HEK293 (cell line): ENCODE measurements around the gene CREM.
A peak's percentile ranks its signal among the peaks of the same experiment; 100 is the strongest.

ENCODE experiments used
- CTCF ChIA-PET: fragments of 350-600 bp; formaldehyde crosslinking; extraction: SDS; loops from one replicate; lab custom pipeline; 2021; ENCODE audit warnings: antibody characterized with exemption; lab: Yijun Ruan, JAX
- POLR2A ChIA-PET: fragments of 300-600 bp; formaldehyde crosslinking; extraction: SDS; loops from one replicate; lab custom pipeline; 2020; ENCODE audit warnings: antibody characterized with exemption, inconsistent platforms; lab: Yijun Ruan, JAX
- H3K27ac ChIP-seq: fragments of 200-500 bp; sonication (Bioruptor generic); 2 replicates; pipeline ENCODE4 v1.5.1; 2014; ENCODE audit warnings: low read depth, low read length, control low read depth, inconsistent platforms; ENCODE audit errors: extremely low read depth
- H3K36me3 ChIP-seq, 2 experiments: fragments of 200-500 bp in 1 of 2; sonication (Bioruptor generic) in 1 of 2; 1 replicate in 1 of 2; 2 replicates in 1 of 2; pipeline ENCODE4 v1.5.1; 2014 to 2017; ENCODE audit warnings: inconsistent platforms in 2 of 2, low read length in 2 of 2; ENCODE audit not compliant: control insufficient read depth in 2 of 2, insufficient read depth in 1 of 2
- H3K4me1 ChIP-seq: fragments of 200-500 bp; sonication (Bioruptor generic); 2 replicates; pipeline ENCODE4 v1.5.1; 2014; ENCODE audit warnings: mild to moderate bottlenecking, low read length, inconsistent platforms; ENCODE audit not compliant: control insufficient read depth, insufficient read depth
- H3K4me3 ChIP-seq: 2 replicates; pipeline ENCODE4 v1.5.1; 2011; ENCODE audit warnings: low read depth, mild to moderate bottlenecking, control low read depth, low read length, moderate library complexity
- H3K9me3 ChIP-seq: fragments of 200-500 bp; sonication (Bioruptor generic); 2 replicates; pipeline ENCODE4 v1.5.1; 2014; ENCODE audit warnings: low read depth, low read length, inconsistent platforms; ENCODE audit not compliant: control insufficient read depth, insufficient read depth
- GLIS2 ChIP-seq: fragments of 450-650 bp; formaldehyde crosslinking; IDR thresholded peaks from 2 replicates; pipeline ENCODE4 v1.5.1; 2016; ENCODE audit warnings: missing biosample characterization, missing genetic modification characterization
- MEIS1 ChIP-seq: sonication (generic); formaldehyde crosslinking; IDR thresholded peaks from 2 replicates; pipeline ENCODE4 v1.8.1; 2022; ENCODE audit warnings: missing genetic modification reagents, mild to moderate bottlenecking, borderline replicate concordance
- ZBTB17 ChIP-seq: fragments of 450-650 bp; formaldehyde crosslinking; IDR thresholded peaks from 2 replicates; pipeline ENCODE4 v1.5.1; 2016; ENCODE audit warnings: missing biosample characterization, missing genetic modification characterization
- ZBTB20 ChIP-seq: fragments of 450-650 bp; formaldehyde crosslinking; IDR thresholded peaks from 2 replicates; pipeline ENCODE4 v1.5.1; 2016; ENCODE audit warnings: missing biosample characterization, missing genetic modification characterization
- ZNF140 ChIP-seq: fragments of 450-650 bp; formaldehyde crosslinking; IDR thresholded peaks from 2 replicates; pipeline ENCODE4 v1.5.1; 2016; ENCODE audit warnings: missing biosample characterization, missing genetic modification characterization
- ZNF184 ChIP-seq: fragments of 450-650 bp; IDR thresholded peaks from 2 replicates; pipeline ENCODE4 v1.5.1; 2018; ENCODE audit warnings: missing biosample characterization, mild to moderate bottlenecking, missing genetic modification characterization
- ZNF266 ChIP-seq: fragments of 450-650 bp; formaldehyde crosslinking; IDR thresholded peaks from 2 replicates; pipeline ENCODE4 v1.5.1; 2016; ENCODE audit warnings: missing biosample characterization, missing genetic modification characterization, low read depth
- ZNF350 ChIP-seq: fragments of 450-650 bp; formaldehyde crosslinking; IDR thresholded peaks from 2 replicates; pipeline ENCODE4 v1.5.0; 2017; ENCODE audit warnings: missing biosample characterization, mild to moderate bottlenecking, missing genetic modification characterization
- ZNF426 ChIP-seq: fragments of 450-650 bp; formaldehyde crosslinking; IDR thresholded peaks from 2 replicates; pipeline ENCODE4 v1.5.1; 2017; ENCODE audit warnings: missing biosample characterization, missing genetic modification characterization, mild to moderate bottlenecking, inconsistent platforms, moderate library complexity
- ZNF433 ChIP-seq: fragments of 450-650 bp; formaldehyde crosslinking; IDR thresholded peaks from 2 replicates; pipeline ENCODE4 v1.5.1; 2016; ENCODE audit warnings: missing biosample characterization, missing genetic modification characterization, low read depth
- ZNF548 ChIP-seq: fragments of 450-650 bp; formaldehyde crosslinking; IDR thresholded peaks from 2 replicates; pipeline ENCODE4 v1.5.1; 2016; ENCODE audit warnings: missing biosample characterization, missing genetic modification characterization
- ZNF624 ChIP-seq: fragments of 450-650 bp; formaldehyde crosslinking; IDR thresholded peaks from 2 replicates; pipeline ENCODE4 v1.5.1; 2017; ENCODE audit warnings: missing biosample characterization, missing genetic modification characterization
- ZNF660 ChIP-seq: fragments of 450-650 bp; IDR thresholded peaks from 2 replicates; pipeline ENCODE4 v1.5.1; 2018; ENCODE audit warnings: missing biosample characterization, mild to moderate bottlenecking, missing genetic modification characterization
- ZNF785 ChIP-seq: fragments of 450-650 bp; formaldehyde crosslinking; IDR thresholded peaks from 2 replicates; pipeline ENCODE4 v1.5.1; 2016; ENCODE audit warnings: missing biosample characterization, missing genetic modification characterization
- ZSCAN16 ChIP-seq: fragments of 450-650 bp; formaldehyde crosslinking; IDR thresholded peaks from 2 replicates; pipeline ENCODE4 v1.5.1; 2016; ENCODE audit warnings: missing biosample characterization, missing genetic modification characterization
- ZSCAN23 ChIP-seq: fragments of 450-650 bp; formaldehyde crosslinking; IDR thresholded peaks from 2 replicates; pipeline ENCODE4 v1.5.1; 2016; ENCODE audit warnings: missing biosample characterization, missing genetic modification characterization
- TF ChIP-seq, protein P1 (sequence below): fragments of 450-650 bp; formaldehyde crosslinking; IDR thresholded peaks from 2 replicates; pipeline ENCODE4 v1.5.1; 2016; ENCODE audit warnings: missing biosample characterization, missing genetic modification characterization
- TF ChIP-seq, protein P2 (sequence below): fragments of 450-650 bp; formaldehyde crosslinking; IDR thresholded peaks from 2 replicates; pipeline ENCODE4 v1.5.1; 2016; ENCODE audit warnings: missing biosample characterization, missing genetic modification characterization
- TF ChIP-seq, protein P3 (sequence below): fragments of 450-650 bp; formaldehyde crosslinking; IDR thresholded peaks from 2 replicates; pipeline ENCODE4 v1.5.1; 2016; ENCODE audit warnings: missing biosample characterization, missing genetic modification characterization
- TF ChIP-seq, protein P4 (sequence below): fragments of 450-650 bp; formaldehyde crosslinking; IDR thresholded peaks from 2 replicates; pipeline ENCODE4 v1.5.1; 2016; ENCODE audit warnings: missing biosample characterization, missing genetic modification characterization
- TF ChIP-seq, protein P5 (sequence below): fragments of 450-650 bp; formaldehyde crosslinking; IDR thresholded peaks from 2 replicates; pipeline ENCODE4 v1.5.0; 2017; ENCODE audit warnings: missing biosample characterization, missing genetic modification characterization, borderline replicate concordance
- TF ChIP-seq, protein P6 (sequence below): fragments of 450-650 bp; formaldehyde crosslinking; IDR thresholded peaks from 2 replicates; pipeline ENCODE4 v1.5.1; 2016; ENCODE audit warnings: missing biosample characterization, missing genetic modification characterization
- TF ChIP-seq, protein P7 (sequence below): fragments of 450-650 bp; formaldehyde crosslinking; IDR thresholded peaks from 2 replicates; pipeline ENCODE4 v1.5.1; 2016; ENCODE audit warnings: missing biosample characterization, missing genetic modification characterization
- TF ChIP-seq, protein P8 (sequence below): fragments of 450-650 bp; formaldehyde crosslinking; IDR thresholded peaks from 2 replicates; pipeline ENCODE4 v1.5.1; 2016; ENCODE audit warnings: missing biosample characterization, missing genetic modification characterization

CREM gene

DNA sequence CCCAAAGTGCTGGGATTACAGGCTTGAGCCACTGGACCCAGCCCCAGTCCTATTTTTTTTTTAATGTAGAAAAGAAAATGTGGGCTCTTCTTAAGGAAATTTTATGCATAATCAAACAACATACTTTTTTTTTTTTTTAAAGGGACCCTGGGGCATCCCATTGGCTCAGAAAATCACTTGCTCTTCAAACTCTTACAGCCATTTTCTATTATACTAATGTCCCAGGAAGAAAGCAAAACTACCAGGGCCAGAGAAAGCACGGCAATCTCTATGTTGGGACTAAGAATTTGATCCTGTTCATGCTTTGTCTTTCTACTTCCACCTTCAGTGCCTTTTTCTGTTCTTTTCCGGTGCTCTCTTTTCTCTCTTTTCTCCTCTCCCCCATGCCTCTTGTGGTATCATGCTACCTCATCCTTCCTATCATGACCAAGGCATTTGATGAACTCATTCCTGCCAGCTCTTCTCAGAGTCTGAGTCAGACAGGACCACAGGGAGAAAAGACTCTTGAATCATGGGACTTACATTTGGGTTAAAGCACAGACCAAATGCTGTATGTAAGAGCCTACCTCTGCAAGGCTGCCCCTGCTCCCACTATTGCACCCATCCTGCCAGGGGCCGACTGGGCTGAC is 133.2 kb downstream of the CREM start (continued):
- TF ChIP-seq, protein P1, sequence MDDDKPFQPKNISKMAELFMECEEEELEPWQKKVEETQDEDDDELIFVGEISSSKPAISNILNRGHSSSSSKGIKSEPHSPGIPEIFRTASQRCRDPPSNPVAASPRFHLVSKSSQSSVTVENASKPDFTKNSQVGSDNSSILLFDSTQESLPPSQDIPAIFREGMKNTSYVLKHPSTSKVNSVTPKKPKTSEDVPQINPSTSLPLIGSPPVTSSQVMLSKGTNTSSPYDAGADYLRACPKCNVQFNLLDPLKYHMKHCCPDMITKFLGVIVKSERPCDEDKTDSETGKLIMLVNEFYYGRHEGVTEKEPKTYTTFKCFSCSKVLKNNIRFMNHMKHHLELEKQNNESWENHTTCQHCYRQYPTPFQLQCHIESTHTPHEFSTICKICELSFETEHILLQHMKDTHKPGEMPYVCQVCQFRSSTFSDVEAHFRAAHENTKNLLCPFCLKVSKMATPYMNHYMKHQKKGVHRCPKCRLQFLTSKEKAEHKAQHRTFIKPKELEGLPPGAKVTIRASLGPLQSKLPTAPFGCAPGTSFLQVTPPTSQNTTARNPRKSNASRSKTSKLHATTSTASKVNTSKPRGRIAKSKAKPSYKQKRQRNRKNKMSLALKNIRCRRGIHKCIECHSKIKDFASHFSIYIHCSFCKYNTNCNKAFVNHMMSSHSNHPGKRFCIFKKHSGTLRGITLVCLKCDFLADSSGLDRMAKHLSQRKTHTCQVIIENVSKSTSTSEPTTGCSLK: no peak
- TF ChIP-seq ZSCAN23 (tag by site-specific recombination) (no peak), ZNF660 (tag by site-specific recombination) (peak; percentile 51; the same call in 1 of the 2 replicates), ZNF184 (tag by site-specific recombination) (peak; percentile 61; the same call in 1 of the 2 replicates), ZNF433 (tag by site-specific recombination) (no peak), ZBTB17 (tag by site-specific recombination) (peak; percentile 34; the same call in 1 of the 2 replicates), ZBTB20 (tag by site-specific recombination) (no peak), ZSCAN16 (tag by site-specific recombination) (no peak), ZNF624 (no peak)
- TF ChIP-seq, protein P2, sequence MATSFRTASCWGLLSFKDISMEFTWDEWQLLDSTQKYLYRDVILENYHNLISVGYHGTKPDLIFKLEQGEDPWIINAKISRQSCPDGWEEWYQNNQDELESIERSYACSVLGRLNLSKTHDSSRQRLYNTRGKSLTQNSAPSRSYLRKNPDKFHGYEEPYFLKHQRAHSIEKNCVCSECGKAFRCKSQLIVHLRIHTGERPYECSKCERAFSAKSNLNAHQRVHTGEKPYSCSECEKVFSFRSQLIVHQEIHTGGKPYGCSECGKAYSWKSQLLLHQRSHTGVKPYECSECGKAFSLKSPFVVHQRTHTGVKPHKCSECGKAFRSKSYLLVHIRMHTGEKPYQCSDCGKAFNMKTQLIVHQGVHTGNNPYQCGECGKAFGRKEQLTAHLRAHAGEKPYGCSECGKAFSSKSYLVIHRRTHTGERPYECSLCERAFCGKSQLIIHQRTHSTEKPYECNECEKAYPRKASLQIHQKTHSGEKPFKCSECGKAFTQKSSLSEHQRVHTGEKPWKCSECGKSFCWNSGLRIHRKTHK (tag by site-specific recombination): no peak
- TF ChIP-seq, protein P3, sequence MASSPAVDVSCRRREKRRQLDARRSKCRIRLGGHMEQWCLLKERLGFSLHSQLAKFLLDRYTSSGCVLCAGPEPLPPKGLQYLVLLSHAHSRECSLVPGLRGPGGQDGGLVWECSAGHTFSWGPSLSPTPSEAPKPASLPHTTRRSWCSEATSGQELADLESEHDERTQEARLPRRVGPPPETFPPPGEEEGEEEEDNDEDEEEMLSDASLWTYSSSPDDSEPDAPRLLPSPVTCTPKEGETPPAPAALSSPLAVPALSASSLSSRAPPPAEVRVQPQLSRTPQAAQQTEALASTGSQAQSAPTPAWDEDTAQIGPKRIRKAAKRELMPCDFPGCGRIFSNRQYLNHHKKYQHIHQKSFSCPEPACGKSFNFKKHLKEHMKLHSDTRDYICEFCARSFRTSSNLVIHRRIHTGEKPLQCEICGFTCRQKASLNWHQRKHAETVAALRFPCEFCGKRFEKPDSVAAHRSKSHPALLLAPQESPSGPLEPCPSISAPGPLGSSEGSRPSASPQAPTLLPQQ: no peak

DNA sequence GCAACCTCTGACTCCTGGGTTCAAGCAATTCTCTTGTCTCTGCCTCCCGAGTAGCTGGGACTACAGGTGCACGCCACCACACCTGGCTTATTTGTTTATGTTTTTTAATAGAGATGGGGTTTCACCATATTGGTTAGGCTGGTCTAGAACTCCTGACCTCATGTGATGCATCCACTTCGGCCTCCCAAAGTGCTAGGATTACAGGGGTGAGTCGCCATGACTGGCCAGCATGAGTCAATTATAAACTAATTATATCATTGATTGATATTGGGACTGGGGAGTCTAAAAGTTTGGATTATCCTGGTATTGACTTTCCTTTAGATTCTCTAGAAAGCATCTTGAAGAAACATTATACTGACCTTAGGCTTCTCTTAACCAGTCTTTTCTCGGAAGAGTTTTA is 135.8 kb downstream of the CREM start:
- H3K9me3 ChIP-seq: no peaks in the 10 kb centered on the region
- ChIA-PET POLR2A (no interaction called here), CTCF (no interaction called here)
- no peaks in the 10 kb centered on the region for H3K4me1 ChIP-seq
- no peak overlapping the region for H3K4me3 ChIP-seq
- H3K36me3 ChIP-seq: no peaks in the 10 kb centered on the region
- no peak overlapping the region for H3K27ac ChIP-seq
- TF ChIP-seq ZNF140 (tag by site-specific recombination) (no peak), ZNF266 (no peak), ZNF785 (no peak), ZNF548 (no peak), GLIS2 (no peak), ZNF426 (tag by site-specific recombination) (no peak), ZNF350 (no peak), MEIS1 (CRISPR knock-in tag) (no peak)
- TF ChIP-seq, protein P4, sequence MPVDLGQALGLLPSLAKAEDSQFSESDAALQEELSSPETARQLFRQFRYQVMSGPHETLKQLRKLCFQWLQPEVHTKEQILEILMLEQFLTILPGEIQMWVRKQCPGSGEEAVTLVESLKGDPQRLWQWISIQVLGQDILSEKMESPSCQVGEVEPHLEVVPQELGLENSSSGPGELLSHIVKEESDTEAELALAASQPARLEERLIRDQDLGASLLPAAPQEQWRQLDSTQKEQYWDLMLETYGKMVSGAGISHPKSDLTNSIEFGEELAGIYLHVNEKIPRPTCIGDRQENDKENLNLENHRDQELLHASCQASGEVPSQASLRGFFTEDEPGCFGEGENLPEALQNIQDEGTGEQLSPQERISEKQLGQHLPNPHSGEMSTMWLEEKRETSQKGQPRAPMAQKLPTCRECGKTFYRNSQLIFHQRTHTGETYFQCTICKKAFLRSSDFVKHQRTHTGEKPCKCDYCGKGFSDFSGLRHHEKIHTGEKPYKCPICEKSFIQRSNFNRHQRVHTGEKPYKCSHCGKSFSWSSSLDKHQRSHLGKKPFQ: no peak
- TF ChIP-seq, protein P5, sequence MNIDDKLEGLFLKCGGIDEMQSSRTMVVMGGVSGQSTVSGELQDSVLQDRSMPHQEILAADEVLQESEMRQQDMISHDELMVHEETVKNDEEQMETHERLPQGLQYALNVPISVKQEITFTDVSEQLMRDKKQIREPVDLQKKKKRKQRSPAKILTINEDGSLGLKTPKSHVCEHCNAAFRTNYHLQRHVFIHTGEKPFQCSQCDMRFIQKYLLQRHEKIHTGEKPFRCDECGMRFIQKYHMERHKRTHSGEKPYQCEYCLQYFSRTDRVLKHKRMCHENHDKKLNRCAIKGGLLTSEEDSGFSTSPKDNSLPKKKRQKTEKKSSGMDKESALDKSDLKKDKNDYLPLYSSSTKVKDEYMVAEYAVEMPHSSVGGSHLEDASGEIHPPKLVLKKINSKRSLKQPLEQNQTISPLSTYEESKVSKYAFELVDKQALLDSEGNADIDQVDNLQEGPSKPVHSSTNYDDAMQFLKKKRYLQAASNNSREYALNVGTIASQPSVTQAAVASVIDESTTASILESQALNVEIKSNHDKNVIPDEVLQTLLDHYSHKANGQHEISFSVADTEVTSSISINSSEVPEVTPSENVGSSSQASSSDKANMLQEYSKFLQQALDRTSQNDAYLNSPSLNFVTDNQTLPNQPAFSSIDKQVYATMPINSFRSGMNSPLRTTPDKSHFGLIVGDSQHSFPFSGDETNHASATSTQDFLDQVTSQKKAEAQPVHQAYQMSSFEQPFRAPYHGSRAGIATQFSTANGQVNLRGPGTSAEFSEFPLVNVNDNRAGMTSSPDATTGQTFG: no peak
- TF ChIP-seq, protein P6, sequence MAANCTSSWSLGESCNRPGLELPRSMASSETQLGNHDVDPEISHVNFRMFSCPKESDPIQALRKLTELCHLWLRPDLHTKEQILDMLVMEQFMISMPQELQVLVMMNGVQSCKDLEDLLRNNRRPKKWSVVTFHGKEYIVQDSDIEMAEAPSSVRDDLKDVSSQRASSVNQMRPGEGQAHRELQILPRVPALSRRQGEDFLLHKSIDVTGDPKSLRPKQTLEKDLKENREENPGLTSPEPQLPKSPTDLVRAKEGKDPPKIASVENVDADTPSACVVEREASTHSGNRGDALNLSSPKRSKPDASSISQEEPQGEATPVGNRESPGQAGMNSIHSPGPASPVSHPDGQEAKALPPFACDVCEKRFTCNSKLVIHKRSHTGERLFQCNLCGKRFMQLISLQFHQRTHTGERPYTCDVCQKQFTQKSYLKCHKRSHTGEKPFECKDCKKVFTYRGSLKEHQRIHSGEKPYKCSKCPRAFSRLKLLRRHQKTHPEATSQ (tag by site-specific recombination): no peak
- TF ChIP-seq, protein P7, sequence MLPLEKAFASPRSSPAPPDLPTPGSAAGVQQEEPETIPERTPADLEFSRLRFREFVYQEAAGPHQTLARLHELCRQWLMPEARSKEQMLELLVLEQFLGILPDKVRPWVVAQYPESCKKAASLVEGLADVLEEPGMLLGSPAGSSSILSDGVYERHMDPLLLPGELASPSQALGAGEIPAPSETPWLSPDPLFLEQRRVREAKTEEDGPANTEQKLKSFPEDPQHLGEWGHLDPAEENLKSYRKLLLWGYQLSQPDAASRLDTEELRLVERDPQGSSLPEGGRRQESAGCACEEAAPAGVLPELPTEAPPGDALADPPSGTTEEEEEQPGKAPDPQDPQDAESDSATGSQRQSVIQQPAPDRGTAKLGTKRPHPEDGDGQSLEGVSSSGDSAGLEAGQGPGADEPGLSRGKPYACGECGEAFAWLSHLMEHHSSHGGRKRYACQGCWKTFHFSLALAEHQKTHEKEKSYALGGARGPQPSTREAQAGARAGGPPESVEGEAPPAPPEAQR (tag by site-specific recombination): no peak
- TF ChIP-seq, protein P8, sequence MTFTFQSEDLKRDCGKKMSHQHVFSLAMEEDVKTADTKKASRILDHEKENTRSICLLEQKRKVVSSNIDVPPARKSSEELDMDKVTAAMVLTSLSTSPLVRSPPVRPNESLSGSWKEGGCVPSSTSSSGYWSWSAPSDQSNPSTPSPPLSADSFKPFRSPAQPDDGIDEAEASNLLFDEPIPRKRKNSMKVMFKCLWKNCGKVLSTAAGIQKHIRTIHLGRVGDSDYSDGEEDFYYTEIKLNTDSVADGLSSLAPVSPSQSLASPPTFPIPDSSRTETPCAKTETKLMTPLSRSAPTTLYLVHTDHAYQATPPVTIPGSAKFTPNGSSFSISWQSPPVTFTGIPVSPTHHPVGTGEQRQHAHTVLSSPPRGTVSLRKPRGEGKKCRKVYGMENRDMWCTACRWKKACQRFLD (tag by site-specific recombination): no peak
